Vagina (tissue), 2 donors: Measurements from ENCODE around the gene RALGAPA1.

ENCODE experiments used
- POLR2AphosphoS5 ChIP-seq, 2 donors: sonication (generic); formaldehyde crosslinking; IDR thresholded peaks; one replicate each; pipeline ENCODE4 v1.9.0; 2017; ENCODE audit warnings: antibody characterized with exemption in 2 of 2, mild to moderate bottlenecking in 2 of 2, low read depth in 1 of 2; ENCODE audit not compliant: insufficient read depth in 1 of 2
- TF ChIP-seq, protein P1 (sequence below), 3 experiments: fragments of 450-650 bp in 2 of 3; fragments of 200-600 bp in 1 of 3; sonication (generic) in 1 of 3; IDR thresholded peaks; one replicate each; pipeline ENCODE4 v1.5.1; 2017 to 2019; ENCODE audit warnings: antibody characterized with exemption in 3 of 3, mild to moderate bottlenecking in 2 of 3, moderate library complexity in 2 of 3

- TF ChIP-seq, protein P1, sequence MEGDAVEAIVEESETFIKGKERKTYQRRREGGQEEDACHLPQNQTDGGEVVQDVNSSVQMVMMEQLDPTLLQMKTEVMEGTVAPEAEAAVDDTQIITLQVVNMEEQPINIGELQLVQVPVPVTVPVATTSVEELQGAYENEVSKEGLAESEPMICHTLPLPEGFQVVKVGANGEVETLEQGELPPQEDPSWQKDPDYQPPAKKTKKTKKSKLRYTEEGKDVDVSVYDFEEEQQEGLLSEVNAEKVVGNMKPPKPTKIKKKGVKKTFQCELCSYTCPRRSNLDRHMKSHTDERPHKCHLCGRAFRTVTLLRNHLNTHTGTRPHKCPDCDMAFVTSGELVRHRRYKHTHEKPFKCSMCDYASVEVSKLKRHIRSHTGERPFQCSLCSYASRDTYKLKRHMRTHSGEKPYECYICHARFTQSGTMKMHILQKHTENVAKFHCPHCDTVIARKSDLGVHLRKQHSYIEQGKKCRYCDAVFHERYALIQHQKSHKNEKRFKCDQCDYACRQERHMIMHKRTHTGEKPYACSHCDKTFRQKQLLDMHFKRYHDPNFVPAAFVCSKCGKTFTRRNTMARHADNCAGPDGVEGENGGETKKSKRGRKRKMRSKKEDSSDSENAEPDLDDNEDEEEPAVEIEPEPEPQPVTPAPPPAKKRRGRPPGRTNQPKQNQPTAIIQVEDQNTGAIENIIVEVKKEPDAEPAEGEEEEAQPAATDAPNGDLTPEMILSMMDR (IDR thresholded peaks at IDR 0.05), result no peak
- TF ChIP-seq POLR2AphosphoS5 (IDR thresholded peaks at IDR 0.05; ENCODE audit: insufficient read depth in 1 of 2, low read depth in 1 of 2), result no peak
Measured at GRCh38 chr14:35752380-35752779, 56.7 kb downstream of the RALGAPA1 start.
